PC-9 (cell line): ENCODE results near the gene ARFIP1.

Source experiments
- CTCF ChIP-seq: fragments of 200-600 bp; sonication (generic); conservative IDR thresholded peaks from 2 replicates; pipeline ENCODE4 v1.6.1; 2017; ENCODE audit warnings: mixed run types, antibody characterized with exemption, mild to moderate bottlenecking, moderate library complexity
- EZH2 ChIP-seq: fragments of 200-600 bp; sonication (generic); IDR thresholded peaks from 2 replicates; pipeline ENCODE4 v1.8.0; 2017; ENCODE audit warnings: antibody characterized with exemption, low read depth

DNA sequence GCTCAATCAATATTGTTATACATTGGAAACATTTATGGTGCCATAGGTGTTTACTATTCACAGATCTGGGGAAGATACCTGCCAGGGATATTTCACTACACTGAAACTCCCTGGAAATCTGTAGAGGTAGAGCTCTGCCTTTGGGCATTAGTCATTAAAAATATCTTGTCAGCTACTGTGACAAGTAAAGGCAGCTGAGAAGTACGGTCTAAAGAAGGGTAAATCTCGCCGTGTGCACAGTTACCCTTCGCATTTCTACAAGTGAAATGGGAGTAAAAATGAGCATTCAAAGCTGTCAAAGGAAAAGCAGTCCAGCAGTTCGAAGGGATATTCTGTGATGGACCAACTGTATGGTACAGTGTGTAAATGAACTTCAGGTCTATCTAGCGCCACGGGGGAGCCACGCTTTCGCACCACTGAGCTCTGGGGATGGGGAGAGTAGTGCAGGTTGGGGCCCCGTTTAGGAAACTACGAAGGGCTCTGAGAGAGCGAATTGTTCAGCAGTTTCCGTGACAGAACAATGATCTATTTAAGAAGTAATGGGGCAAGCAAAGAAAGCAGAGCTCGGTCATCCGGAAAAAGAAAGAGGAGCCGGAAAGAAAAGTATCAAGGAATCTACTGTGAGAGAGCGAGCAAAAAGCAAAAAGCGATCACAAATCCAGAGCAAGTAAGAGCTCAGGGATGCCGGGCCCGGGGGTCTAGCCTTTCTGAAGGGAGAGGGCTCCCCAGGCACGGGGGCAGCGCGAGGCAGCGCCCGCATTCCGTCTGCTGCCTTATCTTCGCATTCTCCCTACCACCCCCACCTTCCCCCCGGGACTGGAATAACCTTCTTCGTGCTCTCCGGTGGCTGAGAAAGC, 870 bp upstream of the ARFIP1 start:
- TF ChIP-seq CTCF (no peak), EZH2 (no peak)
